ENCODE data around the gene SORCS3.

Gene SORCS3

GRCh38 chr10:105104297-105104696 lies 463.2 kb downstream of the SORCS3 start:
- Histone ChIP-seq H3F3A (ENCODE audit: low read depth) (no peaks in the 10 kb centered on the region), H3K4me3 (ENCODE audit: low read length, poor library complexity, severe bottlenecking) (no peak overlapping the region), H3K36me3 (ENCODE audit: insufficient read depth, low read length) (no peaks in the 10 kb centered on the region), H4K20me1 (ENCODE audit: insufficient read depth, low read length, poor library complexity, severe bottlenecking) (no peaks in the 10 kb centered on the region), H3K4me1 (ENCODE audit: insufficient read depth, low read length, poor library complexity, severe bottlenecking) (no peaks in the 10 kb centered on the region), H3K27me3 (ENCODE audit: insufficient read depth, low read length, poor library complexity, severe bottlenecking) (no peaks in the 10 kb centered on the region), H3K79me2 (ENCODE audit: insufficient read depth, low read length) (no peaks in the 10 kb centered on the region), H3K9ac (ENCODE audit: low read depth, low read length, poor library complexity, severe bottlenecking) (no peak overlapping the region), H3K9me3 (ENCODE audit: insufficient read depth, low read depth, low read length) (no peaks in the 10 kb centered on the region), H3K9me2 (replicated peaks; ENCODE audit: low read depth, low read length) (no peaks in the 10 kb centered on the region), H3K4me2 (ENCODE audit: low read depth, low read length, poor library complexity, severe bottlenecking) (no peak overlapping the region), H2AFZ (ENCODE audit: low read length) (no peak overlapping the region)
- TF ChIP-seq CTCF (conservative IDR thresholded peaks at IDR 0.05; ENCODE audit: low read length): no peak
- no peak for TF ChIP-seq EZH2phosphoT487 (IDR thresholded peaks at IDR 0.05; ENCODE audit: borderline replicate concordance)

- Histone ChIP-seq H2AFZ (ENCODE audit: low read length) (no peak overlapping the region), H3K79me2 (ENCODE audit: insufficient read depth, low read length) (no peaks in the 10 kb centered on the region), H3K4me2 (ENCODE audit: low read depth, low read length, poor library complexity, severe bottlenecking) (no peak overlapping the region), H3K36me3 (ENCODE audit: insufficient read depth, low read length) (no peaks in the 10 kb centered on the region), H3K4me1 (ENCODE audit: insufficient read depth, low read length, poor library complexity, severe bottlenecking) (no peaks in the 10 kb centered on the region), H3K4me3 (ENCODE audit: low read length, poor library complexity, severe bottlenecking) (no peak overlapping the region), H3K9ac (ENCODE audit: low read depth, low read length, poor library complexity, severe bottlenecking) (no peak overlapping the region), H3K27me3 (ENCODE audit: insufficient read depth, low read length, poor library complexity, severe bottlenecking) (no peaks in the 10 kb centered on the region), H3K9me3 (ENCODE audit: insufficient read depth, low read depth, low read length) (no peaks in the 10 kb centered on the region; the same call in 1 of the 2 replicates), H3F3A (ENCODE audit: low read depth) (no peaks in the 10 kb centered on the region), H4K20me1 (ENCODE audit: insufficient read depth, low read length, poor library complexity, severe bottlenecking) (no peaks in the 10 kb centered on the region), H3K9me2 (replicated peaks; ENCODE audit: low read depth, low read length) (no peaks in the 10 kb centered on the region)
- TF ChIP-seq EZH2phosphoT487 (IDR thresholded peaks at IDR 0.05; ENCODE audit: borderline replicate concordance) (no peak), CTCF (conservative IDR thresholded peaks at IDR 0.05; ENCODE audit: low read length) (no peak)
Measured at GRCh38 chr10:105109164-105109563, 468.1 kb downstream of the SORCS3 start.

GRCh38 chr10:105112862-105113261 lies 471.8 kb downstream of the SORCS3 start:
- no peaks in the 10 kb centered on the region for H3F3A ChIP-seq (ENCODE audit: low read depth)
- no peaks in the 10 kb centered on the region; the same call in 1 of the 2 replicates for H3K9me3 ChIP-seq (ENCODE audit: insufficient read depth, low read depth, low read length)
- TF ChIP-seq EZH2phosphoT487 (IDR thresholded peaks at IDR 0.05; ENCODE audit: borderline replicate concordance): no peak
- no peak for TF ChIP-seq CTCF (conservative IDR thresholded peaks at IDR 0.05; ENCODE audit: low read length)
- H3K9ac ChIP-seq (ENCODE audit: low read depth, low read length, poor library complexity, severe bottlenecking): no peak overlapping the region
- no peaks in the 10 kb centered on the region for H4K20me1 ChIP-seq (ENCODE audit: insufficient read depth, low read length, poor library complexity, severe bottlenecking)
- H3K36me3 ChIP-seq (ENCODE audit: insufficient read depth, low read length): no peaks in the 10 kb centered on the region
- H3K4me3 ChIP-seq (ENCODE audit: low read length, poor library complexity, severe bottlenecking): no peak overlapping the region
- no peak overlapping the region for H2AFZ ChIP-seq (ENCODE audit: low read length)
- no peaks in the 10 kb centered on the region for H3K9me2 ChIP-seq (replicated peaks; ENCODE audit: low read depth, low read length)
- no peaks in the 10 kb centered on the region for H3K79me2 ChIP-seq (ENCODE audit: insufficient read depth, low read length)
- no peak overlapping the region for H3K4me2 ChIP-seq (ENCODE audit: low read depth, low read length, poor library complexity, severe bottlenecking)
- no peaks in the 10 kb centered on the region for H3K27me3 ChIP-seq (ENCODE audit: insufficient read depth, low read length, poor library complexity, severe bottlenecking)
- no peaks in the 10 kb centered on the region for H3K4me1 ChIP-seq (ENCODE audit: insufficient read depth, low read length, poor library complexity, severe bottlenecking)

Measured in Loucy (cell line).